ENCODE data around the gene BMPER. TPM values are rescaled to one million over a fixed set of nuclear protein-coding genes. Genes with fewer than 3 reads are reported as not detected.

The BMPER gene
- total and polyA plus RNA-seq, 2 of the 8 experiments (the other 6 are each of a cell fraction or from before 2014, with no cell fraction given) = 0.33 to 0.69 TPM

DNA sequence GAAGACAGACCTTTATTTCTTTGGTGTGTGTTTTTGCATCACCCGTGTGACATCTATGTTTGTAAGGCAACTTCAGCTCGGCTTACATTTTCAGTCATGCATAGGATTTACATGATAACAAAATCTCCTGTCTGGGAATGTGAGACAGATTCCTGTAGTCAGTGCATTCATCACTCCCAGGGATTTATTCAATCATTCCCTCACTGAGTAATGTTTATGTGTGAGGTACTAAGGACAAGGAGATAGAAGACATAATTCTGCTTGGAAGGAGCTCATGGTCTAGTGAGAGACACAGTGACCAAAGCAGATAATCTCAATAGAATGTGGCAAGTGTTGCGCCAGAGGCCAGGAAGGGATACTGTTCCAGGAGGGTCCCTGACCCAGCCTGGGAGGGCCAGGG, 35.2 kb upstream of the BMPER start:
- H4K20me1 ChIP-seq (replicated peaks in 1 of 2; ENCODE audit: control insufficient read depth in 1 of 2, insufficient read depth in 2 of 2, low read length in 2 of 2) = no peaks in the 10 kb centered on the region
- H2BK12ac ChIP-seq (ENCODE audit: low read depth, low read length) = no peak overlapping the region
- no peaks in the 10 kb centered on the region for H3K27me3 ChIP-seq (replicated peaks in 1 of 4; ENCODE audit: control insufficient read depth in 3 of 4, extremely low read depth in 1 of 4, insufficient read depth in 3 of 4, low read length in 3 of 4)
- no peak overlapping the region for H2AK5ac ChIP-seq (ENCODE audit: low read depth, low read length)
- H3K9me3 ChIP-seq (ENCODE audit: insufficient read depth in 2 of 2, low read depth in 1 of 2, low read length in 1 of 2) = no peaks in the 10 kb centered on the region
- H4K8ac ChIP-seq (ENCODE audit: extremely low read depth, insufficient read depth, low read length) = no peak overlapping the region
- H3K23me2 ChIP-seq (ENCODE audit: low read depth, low read length) = no peaks in the 10 kb centered on the region
- WGBS, 2 experiments (ENCODE audit: extremely low coverage in 1 of 2, insufficient coverage in 1 of 2, insufficient read length in 1 of 2, insufficient replicate concordance in 2 of 2, low coverage in 1 of 2, low lambda C conversion rate in 2 of 2, missing lambda C conversion rate in 1 of 2) = 92% methylated on average over 3 of the region's 3 CpGs; no CpG with 5 or more reads in 1 of the 2 experiments
- no peak overlapping the region for H3K4ac ChIP-seq (replicated peaks; ENCODE audit: insufficient read length, low read depth, low read length)
- H3K23ac ChIP-seq (ENCODE audit: insufficient read length) = no peak overlapping the region
- no peak overlapping the region for H3K14ac ChIP-seq (ENCODE audit: insufficient read length)
- H3K4me3 ChIP-seq (ENCODE audit: extremely low read depth in 1 of 4, insufficient read depth in 2 of 4, low read depth in 3 of 4, low read length in 4 of 4) = no peak overlapping the region
- no peak overlapping the region for H2BK5ac ChIP-seq (ENCODE audit: low read depth, low read length)
- ChIA-PET POLR2A (ENCODE audit: partially characterized antibody) (interaction anchor here (1.4 kb wide), 1 partner anchor 13 kb away, joined by 3 read pairs; no protein-coding TSS in a partner anchor), CTCF (ENCODE audit: partially characterized antibody) (interaction anchor here (1.1 kb wide), 1 partner anchor 11 kb away, joined by 4 read pairs; no protein-coding TSS in a partner anchor)
- H3K36me3 ChIP-seq (ENCODE audit: control insufficient read depth in 2 of 4, insufficient read depth in 4 of 4, low read length in 3 of 4) = no peaks in the 10 kb centered on the region
- no peak overlapping the region for H4K5ac ChIP-seq (ENCODE audit: insufficient read length, low read depth, low read length)
- no peak overlapping the region for H2BK15ac ChIP-seq (ENCODE audit: low read length)
- no peak overlapping the region for H3K9ac ChIP-seq (replicated peaks in 1 of 4; ENCODE audit: extremely low read depth in 1 of 4, low read depth in 3 of 4, low read length in 3 of 4)
- H3K56ac ChIP-seq (replicated peaks; ENCODE audit: insufficient read length, low read depth, low read length) = no peak overlapping the region
- H4K91ac ChIP-seq (replicated peaks; ENCODE audit: insufficient read length, low read length) = no peak overlapping the region
- no peak overlapping the region for H2BK20ac ChIP-seq (ENCODE audit: low read length)
- H3K27ac ChIP-seq (ENCODE audit: low read depth, low read length) = no peak overlapping the region
- H3K18ac ChIP-seq (ENCODE audit: extremely low read depth, low read length) = no peak overlapping the region; the same call in 1 of the 2 replicates
- DNase-seq (ENCODE audit: low read depth in 1 of 2, low spot score in 2 of 2) = no peak
- no peak for FAIRE-seq
- H3K4me1 ChIP-seq (replicated peaks in 1 of 4; ENCODE audit: control insufficient read depth in 3 of 4, insufficient read depth in 4 of 4, low read length in 3 of 4) = peaks cover 3 to 14% (median 6%) of the 10 kb centered on the region in 4 experiments; a peak in 6 of 7 replicates
- TF ChIP-seq CHD1 (IDR thresholded peaks at IDR 0.05; ENCODE audit: low read depth, low read length) = no peak
- no peak for TF ChIP-seq SIX5 (IDR thresholded peaks at IDR 0.05; ENCODE audit: low read depth, low read length)
- TF ChIP-seq CEBPB (IDR thresholded peaks at IDR 0.05; ENCODE audit: low read depth, low read length) = 0 out of 2 replicates have a peak, but pooled peaks have one; percentile 21
- H3K79me2 ChIP-seq (ENCODE audit: control insufficient read depth in 1 of 2, insufficient read depth in 2 of 2, low read length in 2 of 2) = no peaks in the 10 kb centered on the region
- no peak overlapping the region for H2BK120ac ChIP-seq (replicated peaks; ENCODE audit: low read depth, low read length)
- H3K79me1 ChIP-seq (ENCODE audit: low read depth, low read length) = no peaks in the 10 kb centered on the region
- H2AFZ ChIP-seq (ENCODE audit: low read length) = no peak overlapping the region
- no peak overlapping the region for H3K4me2 ChIP-seq (ENCODE audit: insufficient read depth in 1 of 2, low read depth in 2 of 2, low read length in 2 of 2)

Measured in H1 (cell line).